ENCODE measurements around the gene HSPA9. TPM values are rescaled to one million over a fixed set of nuclear protein-coding genes. Genes with fewer than 3 reads are reported as not detected.

HSPA9 gene
- polyA plus RNA-seq, 1 donor (not counting 4 experiments of a cell fraction or from before 2014, with no cell fraction given), result 195 TPM

GRCh38 chr5:138573223-138573622, 2.0 kb downstream of the HSPA9 start:
- FAIRE-seq (no peak), DNase-seq (ENCODE audit: low read depth, low spot score) (no peak)
- peaks cover 25 to 27% of the 10 kb centered on the region in 2 experiments for H3K36me3 ChIP-seq (ENCODE audit: control insufficient read depth in 2 of 2, extremely low read depth in 1 of 2, insufficient read depth in 2 of 2, low read length in 2 of 2)
- no peak for TF ChIP-seq EZH2 (IDR thresholded peaks at IDR 0.05; ENCODE audit: low read length)
- TF ChIP-seq, protein P1, sequence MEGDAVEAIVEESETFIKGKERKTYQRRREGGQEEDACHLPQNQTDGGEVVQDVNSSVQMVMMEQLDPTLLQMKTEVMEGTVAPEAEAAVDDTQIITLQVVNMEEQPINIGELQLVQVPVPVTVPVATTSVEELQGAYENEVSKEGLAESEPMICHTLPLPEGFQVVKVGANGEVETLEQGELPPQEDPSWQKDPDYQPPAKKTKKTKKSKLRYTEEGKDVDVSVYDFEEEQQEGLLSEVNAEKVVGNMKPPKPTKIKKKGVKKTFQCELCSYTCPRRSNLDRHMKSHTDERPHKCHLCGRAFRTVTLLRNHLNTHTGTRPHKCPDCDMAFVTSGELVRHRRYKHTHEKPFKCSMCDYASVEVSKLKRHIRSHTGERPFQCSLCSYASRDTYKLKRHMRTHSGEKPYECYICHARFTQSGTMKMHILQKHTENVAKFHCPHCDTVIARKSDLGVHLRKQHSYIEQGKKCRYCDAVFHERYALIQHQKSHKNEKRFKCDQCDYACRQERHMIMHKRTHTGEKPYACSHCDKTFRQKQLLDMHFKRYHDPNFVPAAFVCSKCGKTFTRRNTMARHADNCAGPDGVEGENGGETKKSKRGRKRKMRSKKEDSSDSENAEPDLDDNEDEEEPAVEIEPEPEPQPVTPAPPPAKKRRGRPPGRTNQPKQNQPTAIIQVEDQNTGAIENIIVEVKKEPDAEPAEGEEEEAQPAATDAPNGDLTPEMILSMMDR (optimal IDR thresholded peaks at IDR 0.05 in 1 of 3, IDR thresholded peaks at IDR 0.05 in 1 of 3, conservative IDR thresholded peaks at IDR 0.05 in 1 of 3; ENCODE audit: extremely low read depth in 1 of 3, insufficient read depth in 2 of 3, low read length in 3 of 3), result no peak
- H3K27ac ChIP-seq (ENCODE audit: control insufficient read depth, insufficient read depth, low read length), result peak overlapping the region; percentile 99
- H3K79me2 ChIP-seq (ENCODE audit: control insufficient read depth, insufficient read depth, low read length), result peaks cover 63% of the 10 kb centered on the region
- H3K4me1 ChIP-seq (ENCODE audit: control insufficient read depth, extremely low read depth, insufficient read depth, low read length), result peaks cover 10% of the 10 kb centered on the region
- H3K27me3 ChIP-seq (ENCODE audit: control insufficient read depth, extremely low read depth, insufficient read depth, low read length), result no peaks in the 10 kb centered on the region
- H3K9me3 ChIP-seq (ENCODE audit: control insufficient read depth, low read depth, low read length), result no peaks in the 10 kb centered on the region
- H2AFZ ChIP-seq (ENCODE audit: control insufficient read depth, low read length), result no peak overlapping the region
- dilution Hi-C loops (cut with MboI; ENCODE audit: extremely low pct_ligation_motif_present, low sequenced_read_pairs), result no loop called here
- H3K9me1 ChIP-seq (ENCODE audit: control insufficient read depth, extremely low read depth, insufficient read depth, low read length), result no peaks in the 10 kb centered on the region
- H3K9ac ChIP-seq (ENCODE audit: control insufficient read depth, extremely low read depth, insufficient read depth, low read length), result peak overlapping the region; percentile 99
- H3K4me3 ChIP-seq (ENCODE audit: control insufficient read depth in 2 of 3, extremely low read depth in 1 of 3, insufficient read depth in 2 of 3, low read depth in 1 of 3, low read length in 3 of 3), result no peak overlapping the region
- H3K4me2 ChIP-seq (ENCODE audit: control insufficient read depth, extremely low read depth, insufficient read depth, low read depth, low read length), result peak overlapping the region; percentile 96
- H4K20me1 ChIP-seq (ENCODE audit: control insufficient read depth, extremely low read depth, insufficient read depth, low read length), result peaks cover 16% of the 10 kb centered on the region

GRCh38 chr5:138570871-138571270, 4.3 kb downstream of the HSPA9 start:
- peaks cover 37 to 47% of the 10 kb centered on the region in 2 experiments for H3K36me3 ChIP-seq (ENCODE audit: control insufficient read depth in 2 of 2, extremely low read depth in 1 of 2, insufficient read depth in 2 of 2, low read length in 2 of 2)
- no peaks in the 10 kb centered on the region for H3K9me1 ChIP-seq (ENCODE audit: control insufficient read depth, extremely low read depth, insufficient read depth, low read length)
- dilution Hi-C loops (cut with MboI; ENCODE audit: extremely low pct_ligation_motif_present, low sequenced_read_pairs), result no loop called here
- H3K4me1 ChIP-seq (ENCODE audit: control insufficient read depth, extremely low read depth, insufficient read depth, low read length), result peaks cover 8% of the 10 kb centered on the region
- no peak overlapping the region for H2AFZ ChIP-seq (ENCODE audit: control insufficient read depth, low read length)
- H3K4me2 ChIP-seq (ENCODE audit: control insufficient read depth, extremely low read depth, insufficient read depth, low read depth, low read length), result no peak overlapping the region
- DNase-seq (ENCODE audit: low read depth, low spot score) (no peak), FAIRE-seq (no peak)
- H3K9me3 ChIP-seq (ENCODE audit: control insufficient read depth, low read depth, low read length), result no peaks in the 10 kb centered on the region
- no peak overlapping the region for H3K27ac ChIP-seq (ENCODE audit: control insufficient read depth, insufficient read depth, low read length)
- H4K20me1 ChIP-seq (ENCODE audit: control insufficient read depth, extremely low read depth, insufficient read depth, low read length), result peaks cover 16% of the 10 kb centered on the region
- no peak overlapping the region for H3K4me3 ChIP-seq (ENCODE audit: control insufficient read depth in 2 of 3, extremely low read depth in 1 of 3, insufficient read depth in 2 of 3, low read depth in 1 of 3, low read length in 3 of 3)
- TF ChIP-seq, protein P1 (optimal IDR thresholded peaks at IDR 0.05 in 1 of 3, IDR thresholded peaks at IDR 0.05 in 1 of 3, conservative IDR thresholded peaks at IDR 0.05 in 1 of 3; ENCODE audit: extremely low read depth in 1 of 3, insufficient read depth in 2 of 3, low read length in 3 of 3), result no peak
- TF ChIP-seq EZH2 (IDR thresholded peaks at IDR 0.05; ENCODE audit: low read length), result no peak
- peaks cover 84% of the 10 kb centered on the region for H3K79me2 ChIP-seq (ENCODE audit: control insufficient read depth, insufficient read depth, low read length)
- H3K27me3 ChIP-seq (ENCODE audit: control insufficient read depth, extremely low read depth, insufficient read depth, low read length), result no peaks in the 10 kb centered on the region
- H3K9ac ChIP-seq (ENCODE audit: control insufficient read depth, extremely low read depth, insufficient read depth, low read length), result no peak overlapping the region
